Measurements from ENCODE around the gene ALDH1A3. TPM values are rescaled to one million over a fixed set of nuclear protein-coding genes. Genes with fewer than 3 reads are reported as not detected.

Gene ALDH1A3
- total and polyA plus RNA-seq, 2 of the 4 experiments (the other 2 are of a cell fraction): 3.1 to 5.0 TPM

GRCh38 chr15:100893964-100894295 is 14.3 kb downstream of the ALDH1A3 start:
- no peak overlapping the region for H2BK5ac ChIP-seq (ENCODE audit: low read depth, low read length, poor library complexity, severe bottlenecking)
- H3K36me3 ChIP-seq (ENCODE audit: control insufficient read depth, insufficient read depth, low read length): no peaks in the 10 kb centered on the region
- POLR2A ChIA-PET (ENCODE audit: unreplicated experiment): no interaction called here
- no peaks in the 10 kb centered on the region for H3K79me1 ChIP-seq (ENCODE audit: low read depth in 1 of 2, low read length in 2 of 2)
- H2BK15ac ChIP-seq (ENCODE audit: low read depth, low read length): no peak overlapping the region
- DNase-seq (no peak), ATAC-seq (ENCODE audit: low read depth) (no peak)
- intact Hi-C loops (cut with micrococcal nuclease) (no loop called here), dilution Hi-C loops (cut with HindIII; ENCODE audit: low sequenced_read_pairs, unreplicated experiment) (no loop called here), in situ Hi-C loops (cut with MboI; ENCODE audit: low sequenced_read_pairs) (no loop called here)
- H3K27ac ChIP-seq (ENCODE audit: insufficient read depth, low read length): no peak overlapping the region
- H4K8ac ChIP-seq (ENCODE audit: low read depth in 2 of 2, low read length in 2 of 2): no peak overlapping the region
- no peak overlapping the region for H3K4ac ChIP-seq (ENCODE audit: low read depth, low read length)
- no peak overlapping the region for H3K18ac ChIP-seq (ENCODE audit: low read depth, low read length)
- CTCF ChIA-PET: no interaction called here
- H4K91ac ChIP-seq (ENCODE audit: insufficient read depth, low read depth, low read length): no peak overlapping the region
- H3K4me3 ChIP-seq (ENCODE audit: insufficient read depth, low read depth, low read length): no peak overlapping the region
- WGBS, 2 experiments (ENCODE audit: extremely low coverage in 2 of 2, insufficient read length in 1 of 2): no CpG with 5 or more reads among the region's 9 CpGs
- no peaks in the 10 kb centered on the region for H4K20me1 ChIP-seq (ENCODE audit: insufficient read depth, low read length)
- no peak overlapping the region for H3K4me2 ChIP-seq (ENCODE audit: low read depth, low read length)
- H3K14ac ChIP-seq (replicated peaks; ENCODE audit: low read depth, low read length): no peak overlapping the region
- H3K56ac ChIP-seq (ENCODE audit: extremely low read depth, insufficient read depth, low read length): no peak overlapping the region
- H3K4me1 ChIP-seq (ENCODE audit: control insufficient read depth, insufficient read depth, low read length): peaks cover 7% of the 10 kb centered on the region
- no TSS peak for BruUV-seq (replicated peaks)
- H2AK5ac ChIP-seq (ENCODE audit: low read depth, low read length): no peak overlapping the region
- H3K9me3 ChIP-seq (ENCODE audit: control insufficient read depth, insufficient read depth, low read length): no peaks in the 10 kb centered on the region
- no peak overlapping the region for H2AK9ac ChIP-seq (replicated peaks; ENCODE audit: low read depth, low read length, poor library complexity)
- H3K23ac ChIP-seq (ENCODE audit: low read depth, low read length): no peak overlapping the region
- H2AFZ ChIP-seq (replicated peaks; ENCODE audit: low read length, poor library complexity): no peak overlapping the region
- H3K27me3 ChIP-seq (ENCODE audit: control insufficient read depth, insufficient read depth, low read length): no peaks in the 10 kb centered on the region
- H3K9me1 ChIP-seq (ENCODE audit: insufficient read depth, low read length): peaks cover 2% of the 10 kb centered on the region; the same call in 1 of the 2 replicates
- no peak overlapping the region for H4K5ac ChIP-seq (ENCODE audit: low read depth, low read length)
- no peak for TF ChIP-seq ELK1 (IDR thresholded peaks at IDR 0.05; ENCODE audit: borderline replicate concordance, low read depth, low read length)
- TF ChIP-seq USF2 (IDR thresholded peaks at IDR 0.05; ENCODE audit: low read depth, low read length): no peak
- no peak for TF ChIP-seq RCOR1 (IDR thresholded peaks at IDR 0.05; ENCODE audit: insufficient replicate concordance, low read length)
- no peak for TF ChIP-seq CTCF (conservative IDR thresholded peaks at IDR 0.05; ENCODE audit: low read depth, low read length)
- no peak for TF ChIP-seq NFE2L2 (IDR thresholded peaks at IDR 0.05; ENCODE audit: low read depth, low read length)
- TF ChIP-seq MAFK (IDR thresholded peaks at IDR 0.05; ENCODE audit: low read depth, low read length): no peak
- TF ChIP-seq RAD21 (IDR thresholded peaks at IDR 0.05; ENCODE audit: low read length): no peak
- TF ChIP-seq RFX5 (IDR thresholded peaks at IDR 0.05; ENCODE audit: low read depth, low read length): no peak
- no peak for TF ChIP-seq FOS (IDR thresholded peaks at IDR 0.05; ENCODE audit: low read depth, low read length)
- TF ChIP-seq MAZ (IDR thresholded peaks at IDR 0.05; ENCODE audit: borderline replicate concordance, low read depth, low read length): no peak
- no peak for TF ChIP-seq SMC3 (IDR thresholded peaks at IDR 0.05; ENCODE audit: low read depth, low read length)
- no peak for TF ChIP-seq CHD1 (IDR thresholded peaks at IDR 0.05; ENCODE audit: low read depth, low read length)
- no peak for TF ChIP-seq POLR2A (IDR thresholded peaks at IDR 0.05; ENCODE audit: low read depth, low read length)
- TF ChIP-seq CEBPB (IDR thresholded peaks at IDR 0.05; ENCODE audit: low read depth, low read length): no peak
- H3K9ac ChIP-seq (ENCODE audit: low read depth, low read length): no peak overlapping the region
- H2BK20ac ChIP-seq (ENCODE audit: low read depth, low read length): no peak overlapping the region
- no peak overlapping the region for H2BK120ac ChIP-seq (ENCODE audit: low read depth, low read length)

Measured in IMR-90 (cell line).